GM21390 (cell line): ENCODE results near the gene ANKRD11.
A peak's percentile ranks its signal among the peaks of the same experiment; 100 is the strongest.
"Not testable (repeated sequence)": the region's sequence is repeated elsewhere in the genome, so short reads cannot be mapped to it uniquely, and the experiment has no call there.

ENCODE experiments used
- ATAC-seq: cut with Tn5 transposase; IDR thresholded peaks from one replicate; pipeline ENCODE4 v1.9.1; 2021; ENCODE audit not compliant: unreplicated experiment

ANKRD11 gene

GRCh38 chr16:89482150-89482816 lies 8.1 kb downstream of the ANKRD11 start:
- ATAC-seq, result no peak

DNA sequence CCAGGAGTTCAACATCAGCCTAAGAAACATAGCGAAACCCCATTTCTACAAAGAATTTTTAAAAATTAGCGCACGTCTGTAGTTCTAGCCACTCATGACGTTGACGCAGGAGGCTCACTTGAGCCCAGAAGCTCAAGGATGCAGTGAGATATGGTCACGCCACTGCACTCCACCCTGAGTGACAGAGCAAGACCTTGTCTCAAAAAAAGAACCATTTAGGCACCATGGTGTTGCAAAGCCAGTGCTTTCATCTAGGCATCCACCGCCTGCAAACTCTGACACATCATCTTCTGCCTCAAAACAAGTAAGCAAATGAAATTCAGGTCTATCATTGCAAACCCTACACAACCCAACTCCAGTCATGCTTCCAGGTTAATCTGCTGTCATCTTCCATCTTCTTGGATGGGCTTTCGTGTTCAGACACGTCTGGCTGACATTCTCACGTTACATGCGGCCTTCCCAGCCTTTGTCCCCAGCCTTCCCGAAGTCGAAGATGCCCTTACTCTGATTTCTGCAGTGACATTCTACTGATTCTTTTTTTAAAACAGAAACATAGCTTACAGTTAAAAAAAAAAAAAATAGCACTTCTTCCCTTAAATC lies 8.9 kb downstream of the ANKRD11 start:
- ATAC-seq, result no peak

- no peak for ATAC-seq
Observed at GRCh38 chr16:89478576-89479221, 11.7 kb downstream of the ANKRD11 start.

DNA sequence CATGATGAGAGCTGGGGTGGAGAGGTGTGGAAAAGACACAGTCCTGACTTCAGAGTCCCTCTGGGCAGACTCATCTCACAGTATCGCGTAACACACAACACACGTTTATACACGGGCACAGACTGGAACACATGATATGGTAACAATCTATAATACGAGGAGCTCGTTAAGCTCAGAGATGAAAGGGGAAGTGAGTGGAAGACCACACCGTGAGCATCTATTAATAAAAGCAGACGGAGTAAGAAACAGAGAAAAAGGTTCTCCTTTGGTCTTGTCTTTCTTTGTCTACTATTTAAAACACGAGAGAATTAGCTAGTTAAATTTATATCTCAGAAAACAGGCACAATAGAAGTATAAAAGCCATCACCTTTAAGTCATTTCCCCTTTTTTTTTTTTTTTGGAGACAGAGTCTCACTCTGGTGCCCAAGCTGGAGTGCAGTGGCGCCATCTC lies 13.5 kb downstream of the ANKRD11 start:
- peak; percentile 66 for ATAC-seq

DNA sequence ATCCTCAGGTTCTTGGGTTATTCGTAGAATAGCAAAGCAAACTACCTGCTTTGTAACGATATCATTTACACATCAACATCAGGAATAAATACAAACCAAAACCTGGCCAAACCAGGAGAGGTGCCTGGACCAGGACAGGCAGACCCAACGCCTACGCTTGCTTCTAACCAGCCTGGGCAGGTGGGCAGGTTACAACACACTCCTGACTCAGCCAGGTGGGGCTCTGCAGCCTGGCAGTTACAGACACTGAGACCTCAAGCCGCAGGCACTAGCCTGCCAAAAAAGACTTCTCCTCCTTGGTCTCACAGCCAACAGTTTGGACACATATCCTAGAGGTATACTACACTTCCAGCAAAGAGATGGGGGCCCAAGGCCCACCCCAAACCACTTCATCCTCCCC lies 14.0 kb downstream of the ANKRD11 start:
- peak; percentile 31 for ATAC-seq

DNA sequence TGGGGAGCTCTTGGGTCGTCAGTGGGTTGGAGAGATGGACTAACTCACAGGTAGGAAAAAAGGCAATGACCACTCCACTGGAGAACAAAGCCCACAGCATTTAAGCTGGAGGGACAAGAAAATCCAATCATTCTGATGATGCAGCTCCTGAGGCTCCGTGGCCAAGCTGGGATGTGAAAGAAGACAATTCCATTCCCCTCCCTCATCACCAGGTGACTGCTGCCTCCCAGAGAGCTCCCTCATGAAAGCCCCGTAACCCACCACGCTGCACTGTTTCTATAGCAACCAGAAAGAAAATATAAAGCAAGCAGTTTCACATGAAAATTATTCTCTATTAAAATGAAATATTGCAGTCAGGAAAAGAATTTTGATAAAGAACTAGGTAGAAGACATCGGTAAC lies 15.2 kb downstream of the ANKRD11 start:
- ATAC-seq, result no peak

GRCh38 chr16:89473791-89474414 lies 16.5 kb downstream of the ANKRD11 start:
- no peak for ATAC-seq

DNA sequence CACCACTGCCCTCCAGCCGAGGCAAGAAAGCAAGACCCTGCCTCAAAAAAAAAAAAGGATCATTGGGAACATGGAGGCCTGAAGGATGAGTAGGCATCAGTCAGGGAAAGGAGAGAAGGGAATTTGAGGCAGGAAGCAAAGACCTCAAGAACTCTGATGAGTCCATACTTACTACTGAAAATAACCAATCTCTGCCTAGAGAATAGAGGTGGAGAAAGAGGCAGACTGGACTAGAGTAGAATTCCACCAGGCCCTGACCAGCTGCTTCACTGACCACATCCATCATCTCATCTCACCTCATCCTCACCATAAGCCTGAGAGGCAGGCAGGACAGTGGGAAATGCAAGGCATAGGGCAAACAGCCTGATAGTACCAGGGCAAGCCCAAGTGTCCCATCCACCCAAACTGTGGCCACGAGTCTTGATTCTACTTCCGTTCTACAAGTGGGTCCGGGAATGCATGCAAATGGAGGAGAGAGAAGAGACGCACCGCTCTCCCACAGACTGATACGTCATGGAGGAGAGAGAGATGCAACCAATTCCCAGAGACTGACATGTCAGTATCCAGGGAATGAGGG lies 17.1 kb downstream of the ANKRD11 start:
- no peak for ATAC-seq

DNA sequence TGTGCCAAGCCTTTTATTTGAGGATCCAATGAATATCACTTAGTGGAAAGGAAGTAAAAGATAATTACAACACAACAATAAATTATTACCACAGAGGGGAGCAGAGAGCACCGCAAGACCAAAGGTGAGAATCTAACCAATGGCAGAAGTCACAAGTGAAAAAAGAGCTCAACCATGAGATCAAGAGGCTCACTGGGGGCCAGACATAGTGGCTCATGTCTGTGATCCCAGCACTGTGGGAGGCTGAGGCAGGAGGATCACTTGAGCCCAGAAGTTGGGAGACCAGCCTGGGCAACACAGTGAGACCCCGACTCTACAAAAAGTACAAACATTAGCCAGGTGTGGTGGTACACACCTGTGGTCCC lies 17.7 kb downstream of the ANKRD11 start:
- no peak for ATAC-seq

- ATAC-seq, result no peak
Observed at GRCh38 chr16:89467382-89467781, 23.0 kb downstream of the ANKRD11 start.

DNA sequence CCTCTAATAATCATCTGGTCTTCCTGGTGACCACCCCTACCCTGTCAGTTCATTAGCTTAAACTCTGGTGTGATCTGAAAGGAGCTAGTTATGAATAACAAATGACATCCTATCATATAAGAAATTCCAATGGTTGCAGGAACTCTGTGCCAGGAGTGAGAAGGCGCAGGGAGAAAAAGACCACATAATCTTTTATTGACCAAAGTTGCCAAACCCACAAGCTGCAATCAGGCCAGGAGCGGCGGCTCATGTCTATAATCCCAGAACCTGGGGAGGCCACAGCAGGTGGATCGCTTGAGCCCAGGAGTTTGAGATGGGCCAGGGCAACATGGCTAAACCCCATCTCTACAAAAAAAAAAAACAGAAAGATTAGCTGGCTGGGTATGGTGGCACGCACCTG lies 23.4 kb downstream of the ANKRD11 start:
- no peak for ATAC-seq

GRCh38 chr16:89463312-89463711 lies 27.0 kb downstream of the ANKRD11 start:
- not testable (repeated sequence) for ATAC-seq

- ATAC-seq, result not testable (repeated sequence)
Observed at GRCh38 chr16:89462639-89463038, 27.7 kb downstream of the ANKRD11 start.

GRCh38 chr16:89461890-89462289 lies 28.5 kb downstream of the ANKRD11 start:
- not testable (repeated sequence) for ATAC-seq

- no peak for ATAC-seq
Observed at GRCh38 chr16:89460556-89460955, 29.8 kb downstream of the ANKRD11 start.

- ATAC-seq, result no peak
Observed at GRCh38 chr16:89458967-89459366, 31.4 kb downstream of the ANKRD11 start.

- no peak for ATAC-seq
Observed at GRCh38 chr16:89458551-89458950, 31.8 kb downstream of the ANKRD11 start.

DNA sequence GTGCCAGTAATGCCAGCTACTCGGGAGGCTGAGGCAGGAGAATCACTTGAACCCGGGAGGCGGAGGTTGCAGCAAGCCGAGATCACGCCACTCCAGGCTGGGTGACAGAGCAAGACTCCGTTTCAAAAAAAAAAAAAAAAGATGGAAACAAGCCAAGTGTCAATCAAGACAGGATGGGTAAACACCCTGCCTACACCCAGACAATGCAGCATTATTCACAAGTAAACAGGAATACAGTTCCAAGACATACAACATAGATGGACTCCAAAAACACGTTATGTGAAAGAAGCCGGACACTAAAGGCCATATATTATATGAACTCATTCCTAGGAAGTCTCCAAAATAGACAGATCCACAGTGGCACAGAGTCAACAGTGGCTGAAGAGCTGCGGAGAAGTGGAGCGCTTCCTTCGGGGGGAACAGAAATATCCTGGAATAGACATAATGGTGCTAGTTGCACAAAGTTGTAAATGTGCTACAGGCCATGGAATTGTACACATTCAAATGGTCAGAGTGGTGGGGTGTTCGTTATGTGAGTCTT lies 33.9 kb downstream of the ANKRD11 start:
- no peak for ATAC-seq

DNA sequence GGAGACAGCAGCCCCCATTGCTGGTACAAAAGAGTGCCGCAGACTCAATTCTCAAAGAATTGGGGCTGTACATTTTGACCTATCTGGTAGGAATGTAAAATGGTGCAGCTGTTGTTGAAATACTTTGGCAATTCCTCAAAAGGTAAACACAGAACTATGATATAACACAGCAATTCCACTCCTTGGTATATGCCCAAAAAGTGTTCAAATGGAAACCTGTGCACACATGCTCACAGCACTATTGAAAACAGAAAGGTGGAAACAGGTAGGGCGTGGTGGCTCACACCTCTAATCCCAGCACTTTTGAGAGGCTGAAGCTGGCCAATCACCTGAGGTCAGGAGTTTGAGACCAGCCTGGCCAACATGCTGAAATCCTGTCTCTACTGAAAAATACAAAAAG lies 34.7 kb downstream of the ANKRD11 start:
- ATAC-seq, result no peak

GRCh38 chr16:89455178-89455577 lies 35.2 kb downstream of the ANKRD11 start:
- ATAC-seq, result no peak

DNA sequence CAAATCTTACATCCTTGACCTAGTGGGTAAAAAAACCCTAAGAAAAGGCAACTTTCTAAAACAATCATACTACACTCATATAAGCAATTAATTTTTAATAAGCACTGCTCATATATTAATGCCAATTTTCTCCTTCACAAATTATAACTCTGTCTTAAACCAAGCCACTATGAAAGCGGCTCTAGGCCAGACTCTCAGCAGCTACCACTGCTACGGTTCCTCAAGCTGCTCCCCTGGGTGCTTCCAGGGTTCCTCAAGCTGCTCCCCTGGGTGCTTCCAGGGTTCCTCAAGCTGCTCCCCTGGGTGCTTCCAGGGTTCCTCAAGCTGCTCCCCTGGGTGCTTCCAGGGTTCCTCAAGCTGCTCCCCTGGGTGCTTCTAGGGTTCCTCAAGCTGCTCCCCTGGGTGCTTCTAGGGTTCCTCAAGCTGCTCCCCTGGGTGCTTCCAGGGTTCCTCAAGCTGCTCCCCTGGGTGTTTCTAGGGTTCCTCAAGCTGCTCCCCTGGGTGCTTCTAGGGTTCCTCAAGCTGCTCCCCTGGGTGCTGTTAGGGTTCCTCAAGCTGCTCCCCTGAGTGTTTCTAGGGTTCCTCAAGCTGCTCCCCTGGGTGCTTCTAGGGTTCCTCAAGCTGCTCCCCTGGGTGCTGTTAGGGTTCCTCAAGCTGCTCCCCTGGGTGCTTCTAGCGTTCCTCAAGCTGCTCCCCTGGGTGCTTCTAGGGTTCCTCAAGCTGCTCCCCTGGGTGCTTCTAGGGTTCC lies 35.8 kb downstream of the ANKRD11 start:
- not testable (repeated sequence) for ATAC-seq
